ENCODE results near the gene CCDC33. TPM values are rescaled to one million over a fixed set of nuclear protein-coding genes. Genes with fewer than 3 reads are reported as not detected.

The CCDC33 gene
- total RNA-seq, 2 donors from 2014 or later, result 1.5 TPM; not detected in 1

- intact Hi-C loops (cut with DNase I), result no loop called here
- DNase-seq (ENCODE audit: low spot score), result no peak
Observed at GRCh38 chr15:74193905-74194304, 42.2 kb upstream of the CCDC33 start.

GRCh38 chr15:74194572-74195559, 41.3 kb upstream of the CCDC33 start:
- no peak for DNase-seq (ENCODE audit: low spot score)
- no peaks in the 10 kb centered on the region for H3K9me3 ChIP-seq
- 95% methylated on average over 13 of the region's 13 CpGs for WGBS
- no peak for TF ChIP-seq POLR2A (IDR thresholded peaks at IDR 0.05)
- TF ChIP-seq POLR2AphosphoS5 (IDR thresholded peaks at IDR 0.05), result no peak
- TF ChIP-seq CTCF (IDR thresholded peaks at IDR 0.05), result no peak
- intact Hi-C loops (cut with DNase I), result no loop called here
- H3K4me1 ChIP-seq (replicated peaks), result no peaks in the 10 kb centered on the region
- no peak overlapping the region for H3K27ac ChIP-seq
- no peaks in the 10 kb centered on the region for H3K27me3 ChIP-seq (replicated peaks; ENCODE audit: insufficient read depth)
- no peak overlapping the region for H3K4me3 ChIP-seq
- H3K36me3 ChIP-seq, result no peaks in the 10 kb centered on the region

More at GRCh38 chr15:74193905-74194304, 42.2 kb upstream of the CCDC33 start:
- no peaks in the 10 kb centered on the region for H3K9me3 ChIP-seq
- H3K27me3 ChIP-seq (replicated peaks; ENCODE audit: insufficient read depth), result no peaks in the 10 kb centered on the region
- H3K36me3 ChIP-seq, result no peaks in the 10 kb centered on the region
- 77% methylated on average over 6 of the region's 6 CpGs for WGBS
- H3K4me3 ChIP-seq, result no peak overlapping the region
- TF ChIP-seq CTCF (IDR thresholded peaks at IDR 0.05) (no peak), POLR2AphosphoS5 (IDR thresholded peaks at IDR 0.05) (no peak), POLR2A (IDR thresholded peaks at IDR 0.05) (no peak)
- H3K27ac ChIP-seq, result no peak overlapping the region
- no peaks in the 10 kb centered on the region for H3K4me1 ChIP-seq (replicated peaks)

GRCh38 chr15:74196175-74196574, 40.0 kb upstream of the CCDC33 start:
- WGBS, result 33% methylated on average over 7 of the region's 7 CpGs
- H3K4me1 ChIP-seq (replicated peaks), result no peaks in the 10 kb centered on the region
- no peaks in the 10 kb centered on the region for H3K36me3 ChIP-seq
- no peaks in the 10 kb centered on the region for H3K27me3 ChIP-seq (replicated peaks; ENCODE audit: insufficient read depth)
- H3K9me3 ChIP-seq, result no peaks in the 10 kb centered on the region
- H3K4me3 ChIP-seq, result no peak overlapping the region
- no peak overlapping the region for H3K27ac ChIP-seq
- TF ChIP-seq POLR2A (IDR thresholded peaks at IDR 0.05), result no peak
- TF ChIP-seq POLR2AphosphoS5 (IDR thresholded peaks at IDR 0.05), result no peak
- TF ChIP-seq CTCF (IDR thresholded peaks at IDR 0.05), result no peak
- intact Hi-C loops (cut with DNase I), result no loop called here
- DNase-seq (ENCODE audit: low spot score), result peak; percentile 7

GRCh38 chr15:74197176-74197965, 38.8 kb upstream of the CCDC33 start:
- no peaks in the 10 kb centered on the region for H3K4me1 ChIP-seq (replicated peaks)
- intact Hi-C loops (cut with DNase I), result no loop called here
- no peak for DNase-seq (ENCODE audit: low spot score)

More at GRCh38 chr15:74197176-74197965, 38.8 kb upstream of the CCDC33 start:
- Histone ChIP-seq H3K27me3 (replicated peaks; ENCODE audit: insufficient read depth) (no peaks in the 10 kb centered on the region), H3K27ac (no peak overlapping the region), H3K9me3 (no peaks in the 10 kb centered on the region), H3K36me3 (no peaks in the 10 kb centered on the region), H3K4me3 (no peak overlapping the region)
- 96% methylated on average over 9 of the region's 9 CpGs for WGBS
- TF ChIP-seq POLR2AphosphoS5 (IDR thresholded peaks at IDR 0.05) (no peak), POLR2A (IDR thresholded peaks at IDR 0.05) (no peak), CTCF (IDR thresholded peaks at IDR 0.05) (no peak)
